ENCODE results near the gene ZFP3. TPM values are rescaled to one million over a fixed set of nuclear protein-coding genes. Genes with fewer than 3 reads are reported as not detected.
"Not testable (repeated sequence)": the region's sequence is repeated elsewhere in the genome, so short reads cannot be mapped to it uniquely, and the experiment has no call there.

The ZFP3 gene
- 1.6 and 4.9 TPM in 2 replicates for total RNA-seq

DNA sequence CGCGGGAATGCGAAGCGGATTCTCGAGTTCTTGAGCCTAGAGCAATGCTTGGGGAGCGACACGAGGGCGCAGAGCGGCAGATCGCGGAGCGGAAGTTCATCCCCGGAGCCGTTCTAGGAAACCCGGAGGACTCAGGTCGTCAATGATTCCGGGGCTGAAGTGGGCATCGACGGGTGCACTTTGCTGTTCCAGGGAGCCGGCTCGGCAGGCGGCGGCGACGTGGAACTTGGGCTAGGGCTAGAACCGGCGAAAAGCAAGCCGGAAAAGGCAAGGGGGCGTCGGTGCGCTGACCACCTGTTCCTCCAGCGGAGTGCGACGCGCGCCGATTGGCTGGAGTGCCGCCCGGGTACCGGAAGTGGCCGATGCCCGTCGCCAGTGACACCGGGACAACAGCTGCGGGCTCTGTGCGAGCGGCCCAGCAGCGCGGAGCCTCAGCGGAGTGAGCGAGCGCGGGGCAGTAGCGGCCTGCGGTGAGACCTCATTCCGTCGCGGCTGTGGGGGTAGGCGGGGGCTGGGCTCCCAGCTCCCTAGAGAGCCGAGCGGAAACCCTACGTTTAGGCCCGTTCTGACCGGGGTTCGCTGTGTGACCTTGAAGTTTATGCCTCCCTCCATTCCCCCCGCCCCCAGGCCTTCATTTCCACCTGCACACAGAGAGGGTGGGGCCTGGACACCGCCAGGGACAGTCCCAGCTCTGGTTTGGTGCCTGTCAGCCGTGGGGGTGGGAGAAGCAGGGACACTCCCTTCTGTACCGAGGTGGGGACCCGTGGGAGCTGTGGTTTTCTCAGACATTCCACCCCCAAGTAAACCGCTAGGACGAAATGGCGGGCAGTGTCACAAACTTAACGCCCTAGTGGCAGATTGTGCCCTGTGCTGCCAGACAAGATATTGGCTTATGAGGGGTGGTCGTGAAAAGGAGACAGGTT, at the start of gene ZFP3:
TSS of gene ZFP3 (plus strand) at position 362 of the 923 bp plus-strand sequence. CDS start 13,038 bp downstream, outside the sequence.
- peak; percentile 58 for DNase-seq (ENCODE audit: low read depth)

DNA sequence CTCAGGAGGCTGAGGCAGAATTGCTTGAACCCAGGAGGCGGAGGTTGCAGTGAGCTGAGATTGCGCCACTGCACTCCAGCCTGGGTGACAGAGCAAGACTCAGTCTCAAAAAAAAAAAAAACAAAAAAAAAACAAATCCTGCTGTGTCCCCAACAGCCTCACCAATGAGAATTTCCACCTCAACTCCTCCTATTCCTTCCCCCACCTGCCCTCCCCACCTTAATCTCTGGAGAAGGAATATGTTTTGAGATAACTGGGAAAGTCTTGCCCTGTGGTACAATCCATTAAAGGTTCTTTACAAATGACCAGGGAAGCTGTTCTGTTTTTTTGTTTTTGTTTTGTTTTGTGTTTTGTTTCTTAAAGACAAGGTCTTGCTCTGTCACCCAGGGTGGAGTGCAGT, 48.1 kb upstream of the ZFP3 start:
- DNase-seq (ENCODE audit: low read depth), result not testable (repeated sequence)

DNA sequence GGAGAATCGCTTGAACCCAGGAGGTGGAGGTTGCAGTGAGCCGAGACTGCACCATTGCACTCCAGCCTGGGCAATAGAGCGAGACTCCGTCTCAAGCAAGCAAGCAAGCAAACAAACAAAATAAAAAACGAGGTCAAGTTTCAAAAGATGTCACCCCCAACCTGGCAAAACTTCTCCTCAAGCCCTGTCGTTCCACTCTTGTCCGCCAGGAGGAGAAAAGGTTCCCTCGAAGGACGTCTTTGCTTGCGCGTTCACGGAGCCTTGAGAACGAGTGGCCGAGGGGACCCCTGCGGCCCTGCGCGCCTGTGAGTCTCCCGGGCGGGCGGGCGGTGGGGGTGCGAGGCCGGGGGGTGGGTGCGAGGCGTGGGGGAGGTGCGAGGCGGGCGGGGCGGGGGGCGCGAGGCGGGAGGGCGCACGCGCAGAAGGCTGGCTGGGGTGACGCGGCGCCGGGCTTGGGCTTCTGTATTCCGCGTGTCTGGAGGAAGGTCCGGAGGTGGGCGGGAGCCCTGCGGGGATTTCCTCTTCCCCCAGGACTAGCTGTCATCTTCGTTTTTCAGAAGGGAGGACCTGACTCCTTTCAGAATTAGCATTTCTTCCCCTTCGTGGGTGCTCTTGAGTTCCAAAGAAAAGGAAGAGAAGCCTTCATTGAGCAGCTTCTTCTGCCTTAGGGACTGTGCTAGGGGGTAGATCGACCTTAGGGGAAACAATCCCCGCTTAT, 46.7 kb upstream of the ZFP3 start:
- peak; percentile 56 for DNase-seq (ENCODE audit: low read depth)

GRCh38 chr17:5032865-5033264, 45.4 kb upstream of the ZFP3 start:
- DNase-seq (ENCODE audit: low read depth), result no peak

DNA sequence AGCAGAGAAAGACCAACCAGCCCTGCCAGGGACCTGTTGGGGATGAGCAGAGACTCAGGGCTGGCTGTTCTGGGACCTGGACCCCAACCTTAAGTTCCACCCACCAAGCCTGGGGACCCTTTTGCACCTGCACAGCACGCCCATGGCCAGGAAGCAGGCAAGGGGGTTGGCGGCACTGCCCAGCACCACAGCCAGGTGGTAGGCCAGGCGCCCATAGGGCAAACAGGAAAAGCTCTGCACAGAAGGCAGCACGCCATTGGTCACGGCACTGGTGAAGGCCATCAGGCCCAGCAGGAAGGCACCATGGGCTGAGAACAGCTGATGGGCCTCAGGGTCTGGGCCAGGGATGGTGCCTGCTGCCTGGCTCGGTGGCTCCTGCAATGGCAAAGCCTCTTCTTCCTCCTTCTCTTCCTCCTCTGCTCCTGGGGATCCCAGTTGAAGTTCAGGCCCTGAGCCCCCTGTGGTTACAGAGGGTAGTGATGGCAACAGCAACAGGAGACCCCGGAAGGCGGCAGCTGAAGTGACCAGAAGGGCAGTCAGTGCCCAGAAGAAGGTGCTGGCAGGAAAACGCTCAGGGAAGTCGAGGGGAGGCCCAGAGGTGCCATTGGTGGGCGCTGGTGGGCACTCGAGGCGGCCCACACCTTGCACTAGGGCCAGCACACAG, 44.8 kb upstream of the ZFP3 start:
- DNase-seq (ENCODE audit: low read depth), result no peak

DNA sequence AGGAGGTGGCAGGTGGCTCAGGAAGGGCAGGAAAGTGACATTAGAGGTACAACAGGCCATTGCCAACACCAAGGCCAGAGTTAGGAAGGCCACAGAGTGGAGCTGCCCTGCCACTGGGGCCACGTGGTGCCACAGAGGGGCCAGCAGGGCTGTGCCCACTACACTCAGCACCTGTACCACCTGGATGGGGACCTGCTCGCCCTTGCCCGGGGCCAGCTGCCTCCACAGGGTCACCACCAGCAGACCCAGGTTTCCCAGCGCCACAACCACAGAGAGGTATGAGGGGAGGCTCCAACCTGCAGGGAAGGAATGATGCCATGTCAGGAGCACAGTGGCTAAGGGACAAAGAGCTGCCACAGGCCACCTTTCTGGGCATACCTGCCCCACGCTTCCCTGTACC, 44.2 kb upstream of the ZFP3 start:
- no peak for DNase-seq (ENCODE audit: low read depth)

DNA sequence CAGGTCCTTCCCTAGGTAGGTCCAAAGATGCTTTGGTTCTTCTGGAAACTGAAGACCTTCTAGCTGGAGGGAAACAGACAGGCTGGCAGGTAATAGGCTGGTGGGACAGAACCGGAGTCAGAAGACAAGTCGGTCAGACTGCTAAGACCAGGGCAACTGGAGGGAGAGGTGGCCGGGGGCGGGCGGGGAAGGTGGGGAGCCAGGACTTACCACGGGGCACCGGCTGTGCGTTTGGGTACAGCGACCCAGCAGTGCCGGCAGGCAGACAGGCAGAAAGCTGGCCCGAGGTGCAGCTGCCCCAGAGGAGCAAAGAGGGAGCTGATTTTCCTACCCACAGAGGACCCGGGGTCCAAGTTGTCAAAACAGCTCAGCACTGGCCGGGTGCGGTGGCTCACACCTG, 43.6 kb upstream of the ZFP3 start:
- no peak for DNase-seq (ENCODE audit: low read depth)

DNA sequence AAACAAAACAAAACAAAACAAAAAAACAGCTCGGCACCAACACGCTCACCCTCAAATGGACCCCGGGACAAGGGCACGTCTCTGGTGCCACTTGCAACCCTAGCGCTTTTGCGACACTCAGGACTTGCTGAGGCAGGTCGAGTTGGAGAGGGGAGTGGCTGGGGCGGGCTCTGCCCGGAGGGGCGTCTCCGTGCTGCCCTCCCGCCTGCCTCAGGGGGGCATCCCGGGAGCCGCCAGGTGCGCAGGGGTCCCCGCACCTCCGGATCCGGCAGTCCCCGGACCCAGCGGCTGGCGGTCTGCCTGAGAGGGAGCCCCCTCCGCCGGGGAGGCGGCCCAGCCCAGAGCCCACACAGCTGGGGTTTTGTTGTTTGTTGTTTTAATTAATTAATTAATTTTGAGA, 43.0 kb upstream of the ZFP3 start, which contains the start of gene SLC52A1:
TSS of gene SLC52A1 (minus strand) at position 112 of the 400 bp plus-strand sequence. CDS start 820 bp downstream, outside the sequence.
- DNase-seq (ENCODE audit: low read depth), result no peak

GRCh38 chr17:5042157-5043022, 35.9 kb upstream of the ZFP3 start:
- no peak for DNase-seq (ENCODE audit: low read depth)

- no peak for DNase-seq (ENCODE audit: low read depth)
Observed at GRCh38 chr17:5043524-5043923, 34.7 kb upstream of the ZFP3 start.

DNA sequence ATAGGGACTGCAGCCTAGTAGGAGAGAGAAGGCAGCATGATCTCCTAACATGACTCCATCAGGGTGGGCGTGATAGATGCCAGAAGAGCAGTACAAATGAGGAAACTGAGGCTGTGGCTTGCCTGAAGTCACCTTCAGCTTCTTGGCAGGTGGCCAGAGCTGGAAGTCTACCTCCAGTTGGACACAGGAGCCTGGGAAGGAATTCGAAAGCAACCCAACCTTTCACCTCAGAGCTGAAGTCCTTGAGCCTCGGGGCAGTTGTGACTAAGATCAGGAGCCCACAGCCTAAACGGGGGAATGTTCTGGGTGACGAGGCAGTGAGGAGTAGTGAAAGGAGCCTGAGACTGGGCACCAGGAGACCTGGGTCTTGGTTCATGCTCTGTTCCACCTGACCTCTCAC, 33.6 kb upstream of the ZFP3 start:
- DNase-seq (ENCODE audit: low read depth), result peak; percentile 63

DNA sequence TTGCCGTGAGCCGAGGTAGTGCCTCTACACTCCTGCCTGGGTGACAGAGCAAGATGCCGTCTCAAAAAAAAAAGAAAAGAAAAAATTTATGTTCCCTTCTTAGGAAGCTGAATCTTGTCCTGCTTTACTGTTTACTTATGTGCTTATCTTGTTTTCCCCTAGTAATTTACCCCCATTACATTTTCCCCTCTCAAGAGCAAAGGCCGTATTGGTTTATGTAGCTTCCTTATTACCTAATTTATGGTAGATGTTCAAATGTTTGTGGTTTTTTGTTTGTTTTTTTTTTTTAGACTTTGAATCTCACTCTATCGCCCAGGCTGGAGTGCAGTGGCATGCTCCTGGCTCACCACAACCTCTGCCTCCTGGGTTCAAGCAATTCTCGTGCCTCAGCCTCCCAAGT, 32.8 kb upstream of the ZFP3 start:
- no peak for DNase-seq (ENCODE audit: low read depth)

DNA sequence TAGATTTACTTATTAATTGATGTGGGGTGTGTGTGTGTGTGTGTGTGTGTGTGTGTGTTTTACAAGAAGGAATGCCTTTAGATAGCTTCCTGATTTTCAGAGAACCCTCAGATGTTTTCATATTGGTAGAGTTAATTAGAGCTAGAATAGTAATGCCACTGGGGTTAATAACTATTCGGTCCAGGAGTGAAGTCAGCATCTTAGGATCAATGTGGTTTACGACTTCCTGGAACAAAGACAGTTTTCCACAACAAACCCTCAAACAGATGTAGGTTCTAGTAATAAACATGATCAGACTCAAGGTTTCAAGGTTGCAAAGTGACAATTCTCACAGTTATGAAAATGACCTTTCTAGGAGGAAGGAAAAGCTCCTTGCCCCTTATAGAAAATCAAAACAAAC, 30.8 kb upstream of the ZFP3 start:
- DNase-seq (ENCODE audit: low read depth), result peak; percentile 35

DNA sequence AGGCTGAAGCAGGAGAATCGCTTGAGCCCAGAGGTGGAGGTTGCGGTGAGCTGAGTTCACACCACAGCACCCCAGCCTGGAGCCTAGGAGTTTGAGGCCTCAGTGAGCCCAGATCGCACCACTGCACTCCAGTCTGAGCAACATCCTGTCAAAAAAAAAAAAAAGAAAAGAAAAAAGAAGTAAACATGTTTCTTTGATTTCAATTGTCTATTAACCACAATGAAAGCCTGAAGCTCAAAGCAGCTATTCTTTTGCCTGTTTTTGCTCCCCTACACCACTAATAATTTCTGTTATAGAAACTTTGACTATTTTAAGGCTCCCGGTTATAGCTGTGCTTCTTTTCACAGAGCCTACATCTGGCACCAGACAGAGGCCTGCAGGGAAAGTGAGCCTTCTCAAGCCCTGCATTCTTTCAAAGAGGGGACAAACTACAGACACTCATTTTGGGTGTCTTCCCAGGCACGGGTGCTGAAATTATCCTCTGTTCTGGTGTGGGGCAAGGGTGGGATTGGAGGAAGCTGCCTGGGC, 28.9 kb upstream of the ZFP3 start:
- DNase-seq (ENCODE audit: low read depth), result no peak

DNA sequence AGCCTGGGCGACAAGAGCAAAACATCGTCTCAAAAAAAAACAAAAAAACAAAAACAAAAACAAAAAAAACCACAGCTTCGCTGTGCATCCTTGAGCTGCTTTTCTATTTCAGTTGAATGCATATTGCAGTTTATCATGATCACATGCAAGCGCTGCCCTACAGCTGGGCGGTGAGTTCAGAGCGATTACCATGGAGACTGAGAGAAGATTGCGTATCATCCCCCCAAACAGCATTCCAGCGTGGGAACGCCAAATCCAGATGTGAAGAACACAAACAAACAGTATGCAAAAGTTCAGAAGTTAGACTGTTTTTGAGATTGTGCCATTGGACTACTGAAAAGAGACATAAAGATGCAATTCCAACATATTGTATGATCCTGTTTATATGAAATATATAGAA, 28.0 kb upstream of the ZFP3 start:
- DNase-seq (ENCODE audit: low read depth), result no peak

DNA sequence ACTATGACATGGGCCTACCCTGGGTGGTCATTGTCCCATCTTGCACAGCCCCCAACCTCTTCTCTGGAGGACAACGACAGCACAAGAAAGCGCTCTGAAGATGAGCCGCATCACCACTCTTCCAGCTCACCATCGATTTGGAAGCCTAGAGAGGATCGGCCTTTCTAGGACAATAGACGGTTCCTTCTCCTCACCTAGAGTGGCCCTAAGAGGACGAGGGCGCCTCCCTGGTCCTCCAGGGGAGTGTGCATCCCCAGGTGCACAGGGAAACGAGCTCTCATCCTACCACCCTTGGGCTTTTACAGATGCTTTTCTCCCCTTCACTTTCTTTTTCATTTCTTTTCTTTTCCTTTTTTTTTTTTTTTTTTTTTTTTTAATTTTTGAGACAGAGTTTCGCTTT, 22.7 kb upstream of the ZFP3 start:
- no peak for DNase-seq (ENCODE audit: low read depth)

- no peak for DNase-seq (ENCODE audit: low read depth)
Observed at GRCh38 chr17:5065227-5065744, 13.0 kb upstream of the ZFP3 start.

GRCh38 chr17:5068236-5068635, 10.0 kb upstream of the ZFP3 start:
- DNase-seq (ENCODE audit: low read depth), result no peak

DNA sequence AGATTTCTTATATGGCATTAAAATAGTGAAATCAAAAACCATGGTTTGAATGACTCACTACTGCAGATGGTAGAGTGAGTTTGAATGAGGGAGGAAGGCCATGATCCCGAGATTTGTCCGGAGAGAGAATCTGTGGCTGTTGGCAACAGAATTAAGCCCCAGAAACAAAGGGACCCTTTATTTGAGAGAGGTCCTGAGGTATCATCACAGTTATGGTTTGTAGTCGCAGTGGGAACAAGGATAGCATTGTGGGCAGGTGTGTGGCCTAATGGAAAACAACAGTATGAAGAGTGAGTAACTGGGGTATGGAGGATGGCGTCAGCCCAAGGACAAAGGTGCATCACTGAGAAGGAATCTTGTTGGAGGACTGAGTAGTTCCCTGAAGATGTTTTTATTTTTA, 8.5 kb upstream of the ZFP3 start:
- DNase-seq (ENCODE audit: low read depth), result no peak

- not testable (repeated sequence) for DNase-seq (ENCODE audit: low read depth)
Observed at GRCh38 chr17:5075472-5075871, 2.8 kb upstream of the ZFP3 start.

DNA sequence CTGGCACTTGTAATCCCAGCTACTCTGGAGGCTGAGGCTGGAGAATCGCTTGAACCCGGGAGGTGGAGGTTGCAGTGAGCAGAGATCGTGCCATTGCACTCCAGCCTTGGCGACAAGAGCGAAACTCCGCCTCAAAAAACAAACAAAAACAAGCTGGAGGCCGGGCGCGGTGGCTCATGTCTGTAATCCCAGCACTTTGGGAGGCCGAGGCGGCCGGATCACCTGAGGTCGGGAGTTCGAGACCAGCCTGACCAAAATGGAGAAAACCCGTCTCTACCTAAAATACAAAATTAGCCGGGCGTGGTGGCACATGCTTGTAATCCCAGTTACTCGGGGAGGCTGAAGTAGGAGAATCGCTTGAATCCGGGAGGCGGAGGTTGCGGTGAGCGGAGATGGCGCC, 992 bp upstream of the ZFP3 start:
- DNase-seq (ENCODE audit: low read depth), result not testable (repeated sequence)

Data from renal cortical epithelial cell (primary cell).